Breast epithelium (tissue), 3 donors: ENCODE results near the gene CTSL.

Source experiments
- CTCF ChIP-seq, 3 donors: fragments of 450-650 bp; IDR thresholded peaks; one replicate each; pipeline ENCODE4 v1.5.1; 2016 to 2017; ENCODE audit warnings: antibody characterized with exemption in 3 of 3, mild to moderate bottlenecking in 3 of 3, moderate library complexity in 3 of 3
- POLR2AphosphoS5 ChIP-seq, 3 donors: sonication (generic); formaldehyde crosslinking; IDR thresholded peaks; one replicate each; pipeline ENCODE4 v1.6.1; 2017; ENCODE audit warnings: antibody characterized with exemption in 3 of 3

GRCh38 chr9:87718231-87718630 is 7.7 kb upstream of the CTSL start:
- TF ChIP-seq CTCF (IDR thresholded peaks at IDR 0.05) (no peak), POLR2AphosphoS5 (IDR thresholded peaks at IDR 0.05) (no peak)
